NCI-H2171 (cell line): ENCODE results near the gene OGDHL.
"Not testable (repeated sequence)": the region's sequence is repeated elsewhere in the genome, so short reads cannot be mapped to it uniquely, and the experiment has no call there.

Experiments
- DNase-seq: peaks from one replicate; lab custom pipeline; 2025; lab: John Stamatoyannopoulos, UW

OGDHL gene

GRCh38 chr10:49738616-49739360, 23.3 kb downstream of the OGDHL start:
- no peak for DNase-seq

- DNase-seq = no peak
Observed at GRCh38 chr10:49737474-49738201, 24.5 kb downstream of the OGDHL start.

- DNase-seq = no peak
Observed at GRCh38 chr10:49736564-49737113, 25.5 kb downstream of the OGDHL start.

GRCh38 chr10:49735848-49736563, 26.1 kb downstream of the OGDHL start:
- DNase-seq = no peak

- DNase-seq = no peak
Observed at GRCh38 chr10:49735161-49735560, 27.0 kb downstream of the OGDHL start.

GRCh38 chr10:49734676-49735075, 27.4 kb downstream of the OGDHL start:
- no peak for DNase-seq

GRCh38 chr10:49733866-49734265, 28.3 kb downstream of the OGDHL start:
- DNase-seq = no peak

GRCh38 chr10:49726593-49726992, 35.5 kb downstream of the OGDHL start:
- DNase-seq = no peak

- not testable (repeated sequence) for DNase-seq
Observed at GRCh38 chr10:49715157-49715556, 47.0 kb downstream of the OGDHL start.

- no peak for DNase-seq
Observed at GRCh38 chr10:49713266-49713665, 48.9 kb downstream of the OGDHL start.

- no peak for DNase-seq
Observed at GRCh38 chr10:49711481-49711880, 50.6 kb downstream of the OGDHL start.

GRCh38 chr10:49710966-49711365, 51.2 kb downstream of the OGDHL start:
- DNase-seq = no peak

GRCh38 chr10:49709934-49710333, 52.2 kb downstream of the OGDHL start:
- no peak for DNase-seq

- no peak for DNase-seq
Observed at GRCh38 chr10:49707585-49707984, 54.5 kb downstream of the OGDHL start.

GRCh38 chr10:49700997-49701396, 61.1 kb downstream of the OGDHL start:
- DNase-seq = peak; percentile 26

GRCh38 chr10:49700211-49700610, 61.9 kb downstream of the OGDHL start:
- no peak for DNase-seq

GRCh38 chr10:49698679-49699078, 63.4 kb downstream of the OGDHL start:
- DNase-seq = no peak

GRCh38 chr10:49696311-49696710, 65.8 kb downstream of the OGDHL start:
- no peak for DNase-seq

- no peak for DNase-seq
Observed at GRCh38 chr10:49694466-49694865, 67.7 kb downstream of the OGDHL start.

GRCh38 chr10:49691588-49691987, 70.5 kb downstream of the OGDHL start:
- no peak for DNase-seq

GRCh38 chr10:49690698-49691356, 71.3 kb downstream of the OGDHL start:
- no peak for DNase-seq

GRCh38 chr10:49689882-49690510, 72.1 kb downstream of the OGDHL start:
- DNase-seq = no peak
